A549 (cell line): ENCODE results near the gene C20orf204.

ENCODE experiments used
- BHLHE40 ChIP-seq: IDR thresholded peaks from 2 replicates; pipeline ENCODE4 v1.6.1; 2012; ENCODE audit warnings: low read depth, low read length, inconsistent platforms
- CTCF ChIP-seq: fragments of >200 bp; sonication (Bioruptor Twin); formaldehyde crosslinking; IDR thresholded peaks from 3 replicates; pipeline ENCODE4 v1.5.1; 2016
- EP300 ChIP-seq, 2 experiments: fragments of >200 bp; sonication (Bioruptor Twin); formaldehyde crosslinking; IDR thresholded peaks; 2 replicates in 1 of 2; 3 replicates in 1 of 2; pipeline ENCODE4 v1.6.1; 2016 to 2017
- HOXA7 ChIP-seq: fragments of 250-450 bp; sonication (Bioruptor Pico); IDR thresholded peaks from 2 replicates; pipeline ENCODE4 v1.5.0; 2020; ENCODE audit warnings: mild to moderate bottlenecking, moderate library complexity
- JUN ChIP-seq, 2 experiments: fragments of >200 bp; sonication (Bioruptor Twin); formaldehyde crosslinking; IDR thresholded peaks; 2 replicates in 1 of 2; 3 replicates in 1 of 2; pipeline ENCODE4 v1.6.1; 2016 to 2017
- MAX ChIP-seq: IDR thresholded peaks from 2 replicates; pipeline ENCODE4 v1.6.1; 2012
- MAZ ChIP-seq: fragments of 150-350 bp; IDR thresholded peaks from 2 replicates; pipeline ENCODE4 v1.6.1; 2014; ENCODE audit warnings: antibody characterized with exemption, low read depth, low read length, borderline replicate concordance
- NR3C1 ChIP-seq: fragments of >200 bp; sonication (Bioruptor Twin); formaldehyde crosslinking; IDR thresholded peaks from 3 replicates; pipeline ENCODE4 v1.6.1; 2017
- PBX3 ChIP-seq: IDR thresholded peaks from 2 replicates; pipeline ENCODE4 v1.6.1; 2012
- POLR2A ChIP-seq: IDR thresholded peaks from 2 replicates; pipeline ENCODE4 v1.6.1; 2012; ENCODE audit warnings: mild to moderate bottlenecking, low read length
- REST ChIP-seq: fragments of 200-600 bp; sonication (generic); IDR thresholded peaks from 2 replicates; pipeline ENCODE4 v1.6.1; 2016; ENCODE audit warnings: antibody characterized with exemption, mild to moderate bottlenecking, moderate library complexity
- SMC3 ChIP-seq: fragments of >200 bp; sonication (Bioruptor Twin); formaldehyde crosslinking; IDR thresholded peaks from 3 replicates; pipeline ENCODE4 v1.6.1; 2018; ENCODE audit warnings: inconsistent platforms

GRCh38 chr20:64043768-64044167 is 7.8 kb downstream of the C20orf204 start:
- TF ChIP-seq PBX3 (no peak), MAX (no peak), REST (no peak), EP300 (IDR thresholded peaks at IDR 0.05) (no peak), CTCF (no peak), NR3C1 (no peak), MAZ (no peak), POLR2A (no peak), SMC3 (no peak), JUN (IDR thresholded peaks at IDR 0.05) (no peak), BHLHE40 (no peak), HOXA7 (CRISPR knock-in tag) (no peak)
